SK-N-SH (cell line): ENCODE measurements around the gene GRB7. TPM values are rescaled to one million over a fixed set of nuclear protein-coding genes. Genes with fewer than 3 reads are reported as not detected.

Experiments
- CTCF ChIA-PET: fragments of 300-600, 350-600 bp; formaldehyde crosslinking; extraction: SDS; loops from one replicate; lab custom pipeline; 2021; lab: Yijun Ruan, JAX
- POLR2A ChIA-PET: fragments of 350-600 bp; sonication (Branson Sonifier 250); formaldehyde crosslinking; extraction: SDS; loops from one replicate; lab custom pipeline; 2020; ENCODE audit warnings: antibody characterized with exemption, inconsistent platforms; lab: Yijun Ruan, JAX
- DNase-seq: peaks from one replicate; pipeline ENCODE4 v3.0.0; 2012
- H2AFZ ChIP-seq: fragments of 200-600 bp; sonication (generic); 2 replicates; pipeline ENCODE4 v1.8.1; 2016; ENCODE audit warnings: antibody characterized with exemption, mild to moderate bottlenecking, low read depth
- H3F3A ChIP-seq: fragments of 200-600 bp; sonication (generic); replicated peaks from 2 replicates; pipeline ENCODE3; 2016; ENCODE audit warnings: antibody characterized with exemption, mild to moderate bottlenecking; ENCODE audit not compliant: insufficient read depth
- H3K27ac ChIP-seq, 2 experiments: fragments of 200-500 bp in 1 of 2; fragments of 200-600 bp in 1 of 2; sonication (Bioruptor generic) in 1 of 2; sonication (generic), shearing (Covaris generic) in 1 of 2; 2 replicates each; pipeline versions ENCODE4 v1.5.1 to v1.6.1; 2014 to 2016; ENCODE audit warnings: low read depth in 2 of 2, inconsistent platforms in 1 of 2, low read length in 1 of 2, mild to moderate bottlenecking in 1 of 2, mixed read lengths in 1 of 2
- H3K27me3 ChIP-seq: fragments of 200-600 bp; sonication (generic), shearing (Covaris generic); 2 replicates; pipeline ENCODE4 v1.6.1; 2016; ENCODE audit warnings: mixed run types; ENCODE audit not compliant: insufficient read depth
- H3K36me3 ChIP-seq, 2 experiments: fragments of 200-500 bp in 1 of 2; fragments of 200-600 bp in 1 of 2; sonication (Bioruptor generic) in 1 of 2; sonication (generic) in 1 of 2; replicated peaks in 1 of 2; 2 replicates each; pipeline versions ENCODE3 to v1.5.1; 2014 to 2016; ENCODE audit warnings: low read length in 1 of 2, mild to moderate bottlenecking in 1 of 2; ENCODE audit not compliant: insufficient read depth in 2 of 2, control insufficient read depth in 1 of 2
- H3K4me1 ChIP-seq, 2 experiments: fragments of 200-500 bp in 1 of 2; fragments of 200-600 bp in 1 of 2; sonication (Bioruptor generic) in 1 of 2; sonication (generic), shearing (Covaris generic) in 1 of 2; 2 replicates each; pipeline versions ENCODE4 v1.5.1 to v1.6.1; 2014 to 2016; ENCODE audit warnings: low read depth in 1 of 2, low read length in 1 of 2, mixed run types in 1 of 2; ENCODE audit not compliant: insufficient read depth in 2 of 2, control insufficient read depth in 1 of 2
- H3K4me2 ChIP-seq: fragments of 200-600 bp; sonication (generic), shearing (Covaris generic); 2 replicates; pipeline ENCODE4 v1.6.1; 2017; ENCODE audit warnings: mixed run types
- H3K4me3 ChIP-seq, 2 experiments: fragments of 200-500 bp in 1 of 2; fragments of 200-600 bp in 1 of 2; sonication (Bioruptor generic) in 1 of 2; sonication (generic), shearing (Covaris generic) in 1 of 2; 2 replicates each; pipeline versions ENCODE4 v1.5.1 to v1.8.1; 2014 to 2016; ENCODE audit warnings: low read depth in 2 of 2, inconsistent platforms in 1 of 2, low read length in 1 of 2, mild to moderate bottlenecking in 1 of 2, mixed read lengths in 1 of 2, moderate library complexity in 1 of 2
- H3K79me2 ChIP-seq: fragments of 200-600 bp; sonication (generic); 2 replicates; pipeline ENCODE4 v1.8.1; 2017; ENCODE audit warnings: mild to moderate bottlenecking; ENCODE audit not compliant: insufficient read depth
- H3K9ac ChIP-seq: fragments of 200-600 bp; sonication (generic); 2 replicates; pipeline ENCODE4 v1.6.1; 2017; ENCODE audit warnings: mixed run types
- H3K9me2 ChIP-seq: fragments of 200-600 bp; sonication (generic); 2 replicates; pipeline ENCODE4 v1.6.1; 2017; ENCODE audit warnings: mixed run types
- H3K9me3 ChIP-seq: fragments of 200-600 bp; sonication (generic); 2 replicates; pipeline ENCODE4 v1.6.1; 2017; ENCODE audit warnings: mixed run types, mild to moderate bottlenecking, moderate library complexity
- H4K20me1 ChIP-seq: fragments of 200-600 bp; sonication (generic); 2 replicates; pipeline ENCODE4 v1.6.1; 2017; ENCODE audit warnings: mild to moderate bottlenecking, mixed run types; ENCODE audit not compliant: insufficient read depth
- CHD2 ChIP-seq: fragments of 150-350 bp; IDR thresholded peaks from 2 replicates; pipeline ENCODE4 v1.6.1; 2018; ENCODE audit warnings: low read length; ENCODE audit not compliant: partially characterized antibody
- FOXJ3 ChIP-seq: sonication (generic); formaldehyde crosslinking; IDR thresholded peaks from 2 replicates; pipeline ENCODE4 v1.5.1; 2020; ENCODE audit warnings: mild to moderate bottlenecking, missing genetic modification reagents
- FOXM1 ChIP-seq: IDR thresholded peaks from 2 replicates; pipeline ENCODE4 v1.4.0; 2012; ENCODE audit warnings: low read depth, mild to moderate bottlenecking
- GABPA ChIP-seq: IDR thresholded peaks from 2 replicates; pipeline ENCODE4 v1.4.0; 2012; ENCODE audit warnings: low read depth, mild to moderate bottlenecking
- NRF1 ChIP-seq: IDR thresholded peaks from 2 replicates; pipeline ENCODE4 v1.6.1; 2012; ENCODE audit warnings: low read depth, mild to moderate bottlenecking, low read length
- RCOR1 ChIP-seq: fragments of 150-350 bp; IDR thresholded peaks from 2 replicates; pipeline ENCODE4 v1.6.1; 2017; ENCODE audit warnings: antibody characterized with exemption, low read length
- SMC3 ChIP-seq: IDR thresholded peaks from 2 replicates; pipeline ENCODE4 v1.6.1; 2012; ENCODE audit warnings: low read depth, low read length, improper control_type of control experiment
- TAF1 ChIP-seq: IDR thresholded peaks from 2 replicates; pipeline ENCODE4 v1.6.1; 2012; ENCODE audit warnings: low read depth, mild to moderate bottlenecking, low read length, moderate library complexity, borderline replicate concordance
- TEAD4 ChIP-seq: IDR thresholded peaks from 2 replicates; pipeline ENCODE4 v1.4.0; 2012; ENCODE audit warnings: mild to moderate bottlenecking, borderline replicate concordance; ENCODE audit not compliant: insufficient read depth
- WGBS: methylation state at CpG from one replicate; pipeline ENCODE4 v1.1.6; 2017; ENCODE audit warnings: low lambda C conversion rate; 5-methylcytosine and 5-hydroxymethylcytosine counted together
- polyA plus RNA-seq, 3 experiments: library from polyadenylated mRNA; depleted of rRNA; stranded (reverse); fragments of >200 nt; gene quantifications; 2 replicates each; pipeline ENCODE4 v1.2.3, GENCODE V29; 2012
- TF ChIP-seq, protein P1 (sequence below): IDR thresholded peaks from 2 replicates; pipeline ENCODE4 v1.4.0; 2012; ENCODE audit warnings: low read depth, borderline replicate concordance
- TF ChIP-seq, protein P2 (sequence below): fragments of 150-350 bp; IDR thresholded peaks from 2 replicates; pipeline ENCODE4 v1.6.1; 2016; ENCODE audit warnings: mild to moderate bottlenecking, low read depth, low read length

GRB7 gene
- not detected in 2 replicates for polyA plus RNA-seq (2012; rRNA removed)
- 0.01 TPM in 1 of 2 replicates, not detected in the other for polyA plus RNA-seq (2012; cell fraction: cytosol; rRNA removed)
- polyA plus RNA-seq (2012; cell fraction: nucleus; rRNA removed), result 0.05 TPM in 2 replicates

DNA sequence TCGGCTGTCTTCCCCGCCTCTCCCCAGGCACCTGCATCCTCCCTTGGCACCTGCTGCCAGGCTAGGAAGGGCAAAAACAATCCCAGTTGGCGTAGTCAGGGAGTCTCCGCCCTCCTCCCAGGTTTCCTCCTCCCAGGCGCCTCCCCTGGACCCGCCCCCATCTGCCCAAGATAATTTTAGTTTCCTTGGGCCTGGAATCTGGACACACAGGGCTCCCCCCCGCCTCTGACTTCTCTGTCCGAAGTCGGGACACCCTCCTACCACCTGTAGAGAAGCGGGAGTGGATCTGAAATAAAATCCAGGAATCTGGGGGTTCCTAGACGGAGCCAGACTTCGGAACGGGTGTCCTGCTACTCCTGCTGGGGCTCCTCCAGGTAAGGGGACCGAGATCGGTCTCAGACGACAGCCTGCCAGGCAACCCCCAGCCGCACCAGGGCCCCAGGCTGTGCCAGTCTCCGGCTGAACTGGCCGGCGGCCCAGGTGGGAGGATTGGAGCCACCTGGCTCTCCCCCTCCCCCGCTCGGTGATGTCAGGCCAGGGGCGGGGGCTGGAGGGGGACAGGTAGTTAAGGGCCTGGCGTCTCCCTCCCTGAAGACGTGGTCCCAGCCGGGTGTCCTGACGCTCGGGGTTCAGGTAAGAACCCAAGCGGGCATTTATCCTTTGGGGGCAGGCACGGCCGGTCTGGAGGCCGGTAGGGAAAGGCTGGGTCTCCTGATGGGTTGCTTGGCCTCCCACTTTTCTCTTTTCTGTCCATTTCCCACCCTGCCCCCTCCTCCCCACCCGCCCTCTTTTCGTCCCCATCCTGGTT, at the start of gene GRB7:
GRB7 (plus strand) TSS at position 179 of the 808 bp plus-strand sequence. CDS start 4,364 bp downstream, outside the sequence.
- POLR2A ChIA-PET, result no interaction called here
- no peak within 1 kb of the TSS for H3K4me2 ChIP-seq

DNA sequence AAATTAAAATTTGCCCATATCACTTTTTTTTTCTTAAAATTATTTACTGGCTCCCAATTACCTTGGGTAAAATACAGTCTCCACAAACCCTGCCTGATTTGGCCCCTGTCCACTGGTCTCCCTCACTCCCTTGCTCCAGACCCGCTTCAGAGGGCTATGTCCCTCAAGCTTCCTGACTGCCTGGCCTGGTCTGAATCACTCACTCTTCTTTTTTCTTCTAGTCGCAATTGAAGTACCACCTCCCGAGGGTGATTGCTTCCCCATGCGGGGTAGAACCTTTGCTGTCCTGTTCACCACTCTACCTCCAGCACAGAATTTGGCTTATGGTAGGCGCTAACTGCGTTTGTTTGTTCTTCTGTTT, 49.3 kb upstream of the GRB7 start:
- CTCF ChIA-PET, result interaction anchor here (0.8 to 2.2 kb wide), 9 partner anchors 8 to 66 kb away, joined by 3 to 10 read pairs (median 5); no protein-coding TSS in a partner anchor
- peaks cover 15% of the 10 kb centered on the region for H3F3A ChIP-seq
- peak overlapping the region; percentile 84 to 98 for H3K27ac ChIP-seq
- no peaks in the 10 kb centered on the region for H4K20me1 ChIP-seq
- no peak for DNase-seq
- no peaks in the 10 kb centered on the region for H3K79me2 ChIP-seq
- H3K9me2 ChIP-seq, result no peaks in the 10 kb centered on the region
- no peaks in the 10 kb centered on the region for H3K9me3 ChIP-seq
- no peaks in the 10 kb centered on the region for H3K27me3 ChIP-seq
- POLR2A ChIA-PET, result interaction anchor here (0.9 to 1.5 kb wide), 5 partner anchors 9 to 20 kb away, joined by 3 to 7 read pairs (median 4); partner anchors contain the start of gene PNMT
- H3K9ac ChIP-seq, result peak overlapping the region; percentile 49; the same call in 1 of the 2 replicates
- TF ChIP-seq FOXJ3 (no peak), CHD2 (no peak), TEAD4 (no peak), SMC3 (no peak)
- TF ChIP-seq, protein P1, sequence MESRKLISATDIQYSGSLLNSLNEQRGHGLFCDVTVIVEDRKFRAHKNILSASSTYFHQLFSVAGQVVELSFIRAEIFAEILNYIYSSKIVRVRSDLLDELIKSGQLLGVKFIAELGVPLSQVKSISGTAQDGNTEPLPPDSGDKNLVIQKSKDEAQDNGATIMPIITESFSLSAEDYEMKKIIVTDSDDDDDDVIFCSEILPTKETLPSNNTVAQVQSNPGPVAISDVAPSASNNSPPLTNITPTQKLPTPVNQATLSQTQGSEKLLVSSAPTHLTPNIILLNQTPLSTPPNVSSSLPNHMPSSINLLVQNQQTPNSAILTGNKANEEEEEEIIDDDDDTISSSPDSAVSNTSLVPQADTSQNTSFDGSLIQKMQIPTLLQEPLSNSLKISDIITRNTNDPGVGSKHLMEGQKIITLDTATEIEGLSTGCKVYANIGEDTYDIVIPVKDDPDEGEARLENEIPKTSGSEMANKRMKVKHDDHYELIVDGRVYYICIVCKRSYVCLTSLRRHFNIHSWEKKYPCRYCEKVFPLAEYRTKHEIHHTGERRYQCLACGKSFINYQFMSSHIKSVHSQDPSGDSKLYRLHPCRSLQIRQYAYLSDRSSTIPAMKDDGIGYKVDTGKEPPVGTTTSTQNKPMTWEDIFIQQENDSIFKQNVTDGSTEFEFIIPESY, result no peak
- H3K4me3 ChIP-seq, result peak overlapping the region; percentile 61 to 78
- 74% methylated on average over 6 of the region's 6 CpGs for WGBS
- no peaks in the 10 kb centered on the region for H3K36me3 ChIP-seq
- peaks cover 0 to 13% of the 10 kb centered on the region in 2 experiments; a peak in 2 of 4 replicates for H3K4me1 ChIP-seq
- peak overlapping the region; percentile 99 for H2AFZ ChIP-seq
- H3K4me2 ChIP-seq, result peak overlapping the region; percentile 86

More for the DNA sequence above, at the start of gene GRB7:
- Histone ChIP-seq H3K9ac (no peak within 1 kb of the TSS), H3K4me3 (no peak within 1 kb of the TSS), H3K9me3 (no peaks in the 10 kb centered on the region), H3K4me1 (no peaks in the 10 kb centered on the region), H4K20me1 (no peaks in the 10 kb centered on the region), H3K27ac (no peak within 1 kb of the TSS), H3F3A (no peaks in the 10 kb centered on the region), H3K36me3 (no peaks in the 10 kb centered on the region), H3K79me2 (no peaks in the 10 kb centered on the region), H2AFZ (no peak within 1 kb of the TSS), H3K27me3 (0 out of 2 replicates have a peak, but pooled peaks cover under 1% of the 10 kb centered on the region), H3K9me2 (no peaks in the 10 kb centered on the region)
- DNase-seq, result peak; percentile 33
- CTCF ChIA-PET, result interaction anchor here (1.1 to 1.3 kb wide), 2 partner anchors 12 to 116 kb away, joined by 4 read pairs; no protein-coding TSS in a partner anchor
- TF ChIP-seq RCOR1 (no peak), FOXM1 (no peak), SMC3 (no peak), CHD2 (no peak), NRF1 (no peak), GABPA (no peak), TAF1 (no peak)
- TF ChIP-seq, protein P2, sequence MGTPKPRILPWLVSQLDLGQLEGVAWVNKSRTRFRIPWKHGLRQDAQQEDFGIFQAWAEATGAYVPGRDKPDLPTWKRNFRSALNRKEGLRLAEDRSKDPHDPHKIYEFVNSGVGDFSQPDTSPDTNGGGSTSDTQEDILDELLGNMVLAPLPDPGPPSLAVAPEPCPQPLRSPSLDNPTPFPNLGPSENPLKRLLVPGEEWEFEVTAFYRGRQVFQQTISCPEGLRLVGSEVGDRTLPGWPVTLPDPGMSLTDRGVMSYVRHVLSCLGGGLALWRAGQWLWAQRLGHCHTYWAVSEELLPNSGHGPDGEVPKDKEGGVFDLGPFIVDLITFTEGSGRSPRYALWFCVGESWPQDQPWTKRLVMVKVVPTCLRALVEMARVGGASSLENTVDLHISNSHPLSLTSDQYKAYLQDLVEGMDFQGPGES, result no peak
- whole genome bisulfite sequencing, result 56% methylated on average over 19 of the region's 34 CpGs
